Measurements from ENCODE around the gene KNCN.

Gene KNCN

GRCh38 chr1:46551597-46552095 is at the start of gene KNCN:
KNCN (minus strand) TSS chr1:46551647; CDS start chr1:46551215, 432 bp downstream.
- no peak for DNase-seq

GRCh38 chr1:46599059-46599970 is 47.9 kb upstream of the KNCN start:
- DNase-seq, result no peak

- DNase-seq, result no peak
These were observed 45.4 kb upstream of the KNCN start for GRCh38 chr1:46596846-46597245.

GRCh38 chr1:46596036-46596435 is 44.6 kb upstream of the KNCN start:
- no peak for DNase-seq

GRCh38 chr1:46595127-46595526 is 43.7 kb upstream of the KNCN start:
- no peak for DNase-seq

- no peak for DNase-seq
These were observed 42.6 kb upstream of the KNCN start for GRCh38 chr1:46594063-46594462.

DNA sequence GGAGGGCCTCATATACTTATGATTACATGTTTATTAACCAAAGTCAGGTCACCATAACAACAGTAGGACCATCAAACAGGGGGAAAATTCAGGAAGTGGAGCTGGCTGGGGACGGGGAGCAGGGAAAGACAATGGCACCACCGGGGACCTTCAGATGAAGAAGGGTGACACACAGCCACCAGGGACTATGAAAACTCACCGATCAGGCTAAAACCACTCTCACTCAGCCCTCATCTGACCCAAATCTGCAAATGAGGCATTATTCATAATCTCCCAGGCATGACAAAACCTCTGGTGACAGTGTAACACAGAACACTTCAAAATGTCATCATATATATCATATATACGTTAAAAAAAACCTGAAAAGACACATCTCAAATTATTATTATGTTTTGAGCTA is 41.4 kb upstream of the KNCN start:
- no peak for DNase-seq

- no peak for DNase-seq
These were observed 38.1 kb upstream of the KNCN start for GRCh38 chr1:46589529-46589928.

DNA sequence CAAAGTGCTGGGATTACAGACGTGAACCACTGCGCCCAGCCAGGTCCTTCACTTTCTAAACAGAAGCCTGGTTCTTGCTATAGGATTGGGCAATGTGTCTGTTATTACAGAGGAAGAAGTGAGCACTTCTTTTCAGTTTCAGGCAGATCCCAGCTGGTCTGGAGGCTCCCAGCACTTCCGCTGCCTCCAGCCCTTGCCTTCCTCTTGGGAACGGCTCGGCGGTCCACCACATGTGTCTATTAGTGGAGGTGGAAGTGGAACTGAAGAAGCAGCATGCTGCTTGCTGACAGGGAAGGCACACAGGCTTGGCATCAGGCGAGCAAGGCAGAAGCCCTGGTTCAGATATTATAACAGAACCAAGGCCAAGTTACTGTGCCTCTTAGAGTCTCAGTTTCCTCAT is 35.6 kb upstream of the KNCN start:
- DNase-seq, result no peak

DNA sequence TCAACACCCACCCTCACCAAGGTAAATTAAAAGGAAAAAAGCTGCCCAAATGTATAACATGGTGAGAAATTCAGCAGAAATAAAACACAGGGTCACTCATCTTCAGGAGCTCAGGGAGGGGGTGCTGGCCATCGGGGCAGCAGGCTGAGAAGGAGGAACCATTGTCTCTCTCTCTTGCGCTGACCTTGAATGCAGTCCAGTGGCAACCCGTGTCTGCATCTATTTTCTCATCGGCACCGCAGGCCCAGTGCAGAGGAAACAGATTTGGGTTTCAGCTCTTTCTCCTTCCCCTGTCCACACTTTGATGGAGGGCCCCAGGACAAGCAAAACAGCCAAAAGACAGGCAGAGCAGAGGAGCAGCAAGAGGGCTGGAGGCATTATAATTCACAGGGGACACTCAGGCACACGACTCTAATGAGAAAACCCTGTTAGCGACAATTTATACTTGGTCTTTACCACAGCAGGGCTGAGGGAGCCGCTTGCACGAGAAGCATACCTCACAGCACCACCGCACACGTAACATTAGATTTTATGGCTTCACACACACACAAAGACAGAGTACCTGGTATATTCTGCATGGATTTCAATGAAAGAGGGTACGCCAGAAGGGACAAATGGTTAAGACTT is 34.0 kb upstream of the KNCN start:
- DNase-seq, result no peak

- DNase-seq, result no peak
These were observed 32.0 kb upstream of the KNCN start for GRCh38 chr1:46583494-46583893.

DNA sequence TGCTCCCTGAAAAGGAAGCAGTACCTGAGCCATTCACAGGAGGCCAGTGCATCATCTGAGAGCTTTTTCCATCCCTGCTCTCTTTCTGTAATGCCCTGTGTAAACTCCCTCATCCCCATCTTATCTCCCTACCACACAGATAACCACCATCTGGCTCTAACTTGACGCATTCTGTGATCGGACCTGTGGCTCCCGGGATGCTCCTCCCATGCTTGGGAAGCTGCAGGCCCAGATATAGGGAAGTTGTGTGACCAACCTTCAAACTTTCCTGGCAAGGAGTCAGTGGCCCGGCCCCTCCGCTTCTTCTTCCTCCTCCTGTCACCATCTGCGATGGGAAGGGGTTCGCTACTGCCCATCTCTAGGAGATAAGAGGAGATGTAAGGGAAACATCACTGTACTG is 31.5 kb upstream of the KNCN start:
- DNase-seq, result no peak

DNA sequence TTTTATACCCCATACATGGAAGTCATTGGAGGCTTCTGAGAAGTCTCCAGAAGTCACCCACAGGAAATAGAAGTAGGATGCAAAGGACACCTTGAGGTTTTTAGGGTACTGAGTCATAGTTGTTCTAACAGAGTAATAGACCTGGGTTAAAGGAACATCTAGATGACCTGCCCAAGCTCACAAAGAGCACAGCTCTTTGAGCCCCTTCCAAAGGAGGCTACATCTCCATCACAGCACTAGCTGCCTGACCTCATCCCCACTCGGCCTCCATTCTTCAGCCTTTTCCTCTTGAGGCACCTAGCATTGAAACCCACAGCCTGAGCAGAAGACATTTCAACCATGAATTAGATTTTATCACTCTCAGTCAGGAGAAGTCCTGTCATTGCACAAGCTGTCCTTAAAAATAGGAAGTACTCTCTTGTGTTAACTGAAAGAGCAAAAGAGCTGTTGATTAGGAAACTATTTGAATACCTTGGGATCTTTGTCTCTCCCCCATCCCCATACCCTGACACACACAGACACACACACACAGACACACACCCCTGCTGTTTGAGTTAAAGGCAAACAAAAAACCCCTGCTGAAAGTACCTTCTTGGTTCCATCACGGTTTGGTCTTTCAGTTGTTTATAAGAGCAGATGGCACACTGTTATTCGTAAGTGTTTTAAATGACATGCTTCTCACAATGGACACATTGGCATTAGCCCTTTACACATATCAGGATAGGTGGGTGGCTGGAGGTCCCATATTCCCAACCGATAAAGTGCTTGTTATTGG is 30.4 kb upstream of the KNCN start:
- DNase-seq, result no peak

GRCh38 chr1:46580140-46580903 is 28.9 kb upstream of the KNCN start:
- DNase-seq, result no peak

DNA sequence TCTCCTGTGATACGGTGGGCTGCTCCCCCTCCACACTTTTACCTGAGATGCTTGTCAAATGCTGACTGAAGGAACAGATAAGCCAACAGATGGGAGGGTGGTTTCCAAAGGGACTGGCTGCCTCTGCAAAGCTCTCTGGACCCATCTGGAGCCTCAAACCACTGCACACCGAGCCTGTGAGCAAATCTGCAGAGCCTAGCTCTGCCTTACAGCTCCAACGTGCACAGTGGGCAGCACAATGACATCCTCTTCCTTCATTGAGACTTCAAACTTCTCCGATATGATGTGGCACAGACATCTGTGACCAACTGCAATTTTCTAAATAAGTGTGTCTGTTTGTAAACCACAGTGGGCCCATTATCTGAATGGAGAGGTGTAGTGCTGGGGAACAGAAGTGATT is 26.2 kb upstream of the KNCN start:
- no peak for DNase-seq

- DNase-seq, result no peak
These were observed 25.1 kb upstream of the KNCN start for GRCh38 chr1:46576596-46576995.

DNA sequence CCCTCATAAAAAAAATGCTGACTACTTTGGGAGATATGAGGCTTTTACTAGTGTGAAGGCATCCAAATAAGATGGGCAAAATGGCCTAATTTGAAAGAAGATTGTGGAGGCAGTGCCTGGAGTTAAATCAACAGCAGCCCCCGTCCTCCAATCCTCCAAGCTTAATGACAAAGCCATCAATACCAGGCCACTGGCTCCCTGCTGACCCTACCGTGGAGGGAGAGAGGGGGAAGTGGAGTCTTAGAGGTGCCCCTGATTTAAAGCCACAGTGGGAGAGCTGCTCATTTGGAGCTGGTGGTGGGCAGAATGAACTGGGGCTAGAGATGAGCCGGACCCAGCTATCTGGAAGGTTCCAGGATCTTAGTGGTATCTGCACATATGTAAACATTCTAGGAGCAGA is 24.3 kb upstream of the KNCN start:
- no peak for DNase-seq

- DNase-seq, result no peak
These were observed 23.9 kb upstream of the KNCN start for GRCh38 chr1:46575300-46575699.

DNA sequence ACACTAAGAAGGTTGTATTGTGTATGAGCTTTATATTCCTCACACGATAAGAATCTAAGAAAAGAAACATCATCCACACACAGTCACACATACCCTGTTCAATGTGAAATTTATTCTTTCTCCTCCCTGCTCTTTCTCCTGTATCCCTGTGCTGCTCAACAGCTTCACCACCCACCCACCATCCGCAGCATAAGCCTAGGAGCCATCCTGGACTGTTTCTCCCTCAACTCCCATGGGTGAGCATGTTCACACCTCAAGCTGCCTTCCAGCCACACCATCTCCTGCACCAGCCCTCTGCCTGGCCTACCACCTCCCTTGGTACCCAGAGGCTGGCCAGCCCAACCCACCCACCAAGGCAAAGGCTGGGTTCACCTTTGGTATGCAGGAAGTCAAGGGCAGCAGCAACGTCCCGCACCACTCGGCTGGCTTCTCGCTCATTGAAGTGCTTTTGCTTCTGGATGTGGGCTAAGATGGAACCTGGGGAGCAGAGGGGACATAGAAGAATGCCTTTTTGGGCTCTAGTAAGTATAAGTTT is 20.3 kb upstream of the KNCN start:
- no peak for DNase-seq

DNA sequence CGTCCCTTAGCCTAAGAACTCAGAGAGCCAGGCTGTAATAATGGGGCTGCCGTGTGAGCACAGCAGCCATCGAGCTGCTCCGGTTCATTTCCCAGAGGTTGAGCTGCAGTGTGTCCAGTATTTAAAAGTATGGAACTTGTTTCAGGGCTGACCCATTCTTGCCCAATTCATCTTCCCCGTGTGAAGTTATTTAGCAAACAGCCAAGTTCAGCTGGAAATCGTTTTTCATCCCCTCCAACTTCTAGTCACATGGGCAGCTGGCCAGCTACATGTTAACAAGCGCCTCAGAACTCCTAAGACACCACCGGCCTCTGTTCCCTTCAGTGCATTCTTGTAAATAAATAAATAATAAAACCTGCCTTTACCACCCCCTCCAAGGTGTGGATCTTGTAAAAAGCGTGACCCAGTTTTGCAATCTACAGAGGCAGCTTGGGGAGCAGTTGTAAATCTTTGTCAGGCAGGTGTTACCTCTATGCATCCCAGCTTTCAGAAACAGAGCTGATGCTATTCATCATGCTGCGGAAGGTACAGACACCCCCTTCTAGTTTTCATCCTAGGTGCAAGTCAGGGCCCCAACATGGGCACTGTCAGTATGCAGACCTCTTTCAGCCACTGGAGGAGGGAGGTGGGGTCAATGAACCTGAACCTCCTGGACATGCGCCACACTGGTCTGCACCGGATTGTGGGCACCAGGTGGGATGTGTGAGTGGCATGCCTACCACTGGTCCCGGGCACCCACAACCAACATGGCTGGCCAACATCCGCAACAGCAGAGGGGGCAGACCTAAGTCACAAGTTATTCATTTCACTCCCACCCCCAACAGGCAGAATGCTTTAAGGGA is 18.7 kb upstream of the KNCN start:
- no peak for DNase-seq

DNA sequence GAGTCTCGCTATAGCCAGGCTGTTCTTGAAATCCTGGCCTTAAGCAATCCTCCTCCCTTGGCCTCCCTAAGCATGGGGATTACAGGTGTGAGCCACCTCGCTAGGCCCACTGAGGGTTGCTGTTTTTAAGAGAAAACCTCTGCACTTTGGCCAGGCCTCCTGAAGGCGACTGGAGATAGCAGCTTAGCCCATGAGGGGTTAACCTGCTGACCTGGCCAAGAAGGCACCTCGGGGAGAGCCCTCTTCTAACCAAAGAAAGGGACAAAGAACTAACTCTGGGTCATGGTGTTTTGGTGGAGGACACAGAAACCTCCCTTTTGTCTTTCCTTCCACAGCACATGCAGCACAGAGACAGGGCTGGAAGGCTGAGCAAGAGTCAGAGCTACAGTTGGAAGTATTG is 17.7 kb upstream of the KNCN start:
- DNase-seq, result no peak

Measured in NCI-H510A (cell line).